Mammary epithelial cell (primary cell): ENCODE measurements around the gene ACTL7A.

Experiments
- CTCF ChIP-seq, 2 donors: IDR thresholded peaks in 1 of 2; conservative IDR thresholded peaks in 1 of 2; 2 replicates each; pipeline ENCODE4 v1.5.1; 2011 to 2012; ENCODE audit warnings: inconsistent platforms in 2 of 2, low read length in 2 of 2, mild to moderate bottlenecking in 2 of 2, control low read depth in 1 of 2, low read depth in 1 of 2; ENCODE audit not compliant: insufficient read depth in 1 of 2; ENCODE audit errors: extremely low read depth in 1 of 2
- EZH2 ChIP-seq: IDR thresholded peaks from 2 replicates; pipeline ENCODE4 v1.6.1; 2012; ENCODE audit warnings: low read length, inconsistent platforms, borderline replicate concordance

GRCh38 chr9:108854641-108855528 lies 7.2 kb upstream of the ACTL7A start:
- TF ChIP-seq CTCF (conservative IDR thresholded peaks at IDR 0.05 in 1 of 2, IDR thresholded peaks at IDR 0.05 in 1 of 2; ENCODE audit: extremely low read depth in 1 of 2, insufficient read depth in 1 of 2, low read depth in 1 of 2, low read length in 2 of 2) = no peak
- TF ChIP-seq EZH2 = no peak
